HG02840 (cell line): ENCODE data around the gene MICAL2.

Experiments used
- ATAC-seq: cut with Tn5 transposase; IDR thresholded peaks from one replicate; pipeline ENCODE4 v1.9.1; 2021; ENCODE audit warnings: mild to moderate bottlenecking, moderate library complexity, moderate number of reproducible peaks; ENCODE audit not compliant: unreplicated experiment, low FRiP score

The MICAL2 gene

GRCh38 chr11:12218909-12219308 lies 108.5 kb downstream of the MICAL2 start:
- ATAC-seq = no peak

GRCh38 chr11:12219757-12220156 lies 109.4 kb downstream of the MICAL2 start:
- no peak for ATAC-seq

GRCh38 chr11:12220305-12220704 lies 109.9 kb downstream of the MICAL2 start:
- ATAC-seq = no peak

GRCh38 chr11:12221051-12221535 lies 110.7 kb downstream of the MICAL2 start:
- no peak for ATAC-seq

GRCh38 chr11:12222055-12222792 lies 111.8 kb downstream of the MICAL2 start:
- ATAC-seq = no peak

- ATAC-seq = no peak
These were observed 113.6 kb downstream of the MICAL2 start for GRCh38 chr11:12223771-12224536.

- peak; percentile 86 for ATAC-seq
These were observed 114.1 kb downstream of the MICAL2 start for GRCh38 chr11:12224537-12224893.

- no peak for ATAC-seq
These were observed 114.8 kb downstream of the MICAL2 start for GRCh38 chr11:12225046-12225739.

- no peak for ATAC-seq
These were observed 115.7 kb downstream of the MICAL2 start for GRCh38 chr11:12226093-12226492.

GRCh38 chr11:12229450-12230229 lies 119.2 kb downstream of the MICAL2 start:
- no peak for ATAC-seq

GRCh38 chr11:12232160-12232559 lies 121.8 kb downstream of the MICAL2 start:
- no peak for ATAC-seq

GRCh38 chr11:12232817-12233601 lies 122.6 kb downstream of the MICAL2 start:
- ATAC-seq = no peak

- no peak for ATAC-seq
These were observed 123.2 kb downstream of the MICAL2 start for GRCh38 chr11:12233602-12233925.

GRCh38 chr11:12234221-12234620 lies 123.8 kb downstream of the MICAL2 start:
- no peak for ATAC-seq

- no peak for ATAC-seq
These were observed 124.7 kb downstream of the MICAL2 start for GRCh38 chr11:12235080-12235479.

- no peak for ATAC-seq
These were observed 125.2 kb downstream of the MICAL2 start for GRCh38 chr11:12235553-12235946.

- peak; percentile 61 for ATAC-seq
These were observed 125.8 kb downstream of the MICAL2 start for GRCh38 chr11:12235947-12236743.

GRCh38 chr11:12236744-12237101 lies 126.3 kb downstream of the MICAL2 start:
- ATAC-seq = no peak

GRCh38 chr11:12237381-12237784 lies 127.0 kb downstream of the MICAL2 start:
- ATAC-seq = no peak
